Osteoblast (primary cell): ENCODE results near the gene HAUS3. TPM values are rescaled to one million over a fixed set of nuclear protein-coding genes. Genes with fewer than 3 reads are reported as not detected.

ENCODE experiments used
- DNase-seq: peaks from one replicate; pipeline ENCODE4 v3.0.0; 2011; ENCODE audit warnings: low spot score, mixed read lengths; ENCODE audit not compliant: insufficient read length; ENCODE audit errors: missing footprints
- H2AFZ ChIP-seq: 2 replicates; pipeline ENCODE4 v1.6.0; 2011; ENCODE audit warnings: mild to moderate bottlenecking, low read length
- H3K27ac ChIP-seq: 2 replicates; pipeline ENCODE4 v1.5.1; 2011; ENCODE audit warnings: mild to moderate bottlenecking, low read depth, low read length, moderate library complexity
- H3K27me3 ChIP-seq: 2 replicates; pipeline ENCODE4 v1.6.0; 2012; ENCODE audit warnings: mild to moderate bottlenecking, control low read depth, inconsistent platforms, low read length, moderate library complexity; ENCODE audit not compliant: insufficient read depth
- H3K36me3 ChIP-seq: 2 replicates; pipeline ENCODE4 v1.5.1; 2011; ENCODE audit warnings: mild to moderate bottlenecking, low read length, control low read depth, moderate library complexity; ENCODE audit not compliant: insufficient read depth
- H3K4me1 ChIP-seq: 2 replicates; pipeline ENCODE4 v1.5.1; 2011; ENCODE audit warnings: mild to moderate bottlenecking, low read length, control low read depth, moderate library complexity; ENCODE audit not compliant: insufficient read depth
- H3K4me2 ChIP-seq: 2 replicates; pipeline ENCODE4 v1.6.0; 2011; ENCODE audit warnings: mild to moderate bottlenecking, low read length; ENCODE audit not compliant: insufficient read depth
- H3K4me3 ChIP-seq: fragments of 200-600 bp; sonication (generic); 3 replicates; pipeline ENCODE4 v1.5.1; 2012; ENCODE audit warnings: mild to moderate bottlenecking, low read length, inconsistent platforms; ENCODE audit not compliant: insufficient read depth
- H3K79me2 ChIP-seq: 2 replicates; pipeline ENCODE4 v1.6.0; 2012; ENCODE audit warnings: mild to moderate bottlenecking, low read length, control low read depth, inconsistent platforms; ENCODE audit not compliant: insufficient read depth
- H3K9me3 ChIP-seq: 2 replicates; pipeline ENCODE4 v1.5.1; 2011; ENCODE audit warnings: low read depth, low read length, control low read depth
- H4K20me1 ChIP-seq: 2 replicates; pipeline ENCODE4 v1.6.0; 2012; ENCODE audit warnings: mild to moderate bottlenecking, low read length, control low read depth; ENCODE audit not compliant: insufficient read depth
- total RNA-seq: library from RNA; depleted of rRNA; stranded (reverse); fragments of >200 nt; gene quantifications from 2 replicates; pipeline ENCODE4 v1.2.3, GENCODE V29; 2012
- TF ChIP-seq, protein P1 (sequence below): IDR thresholded peaks from 2 replicates; pipeline ENCODE4 v1.5.1; 2011; ENCODE audit warnings: mild to moderate bottlenecking, low read depth, low read length, moderate library complexity; ENCODE audit errors: extremely low read depth

The HAUS3 gene
- total RNA-seq, 1 donor: 8.7 TPM

DNA sequence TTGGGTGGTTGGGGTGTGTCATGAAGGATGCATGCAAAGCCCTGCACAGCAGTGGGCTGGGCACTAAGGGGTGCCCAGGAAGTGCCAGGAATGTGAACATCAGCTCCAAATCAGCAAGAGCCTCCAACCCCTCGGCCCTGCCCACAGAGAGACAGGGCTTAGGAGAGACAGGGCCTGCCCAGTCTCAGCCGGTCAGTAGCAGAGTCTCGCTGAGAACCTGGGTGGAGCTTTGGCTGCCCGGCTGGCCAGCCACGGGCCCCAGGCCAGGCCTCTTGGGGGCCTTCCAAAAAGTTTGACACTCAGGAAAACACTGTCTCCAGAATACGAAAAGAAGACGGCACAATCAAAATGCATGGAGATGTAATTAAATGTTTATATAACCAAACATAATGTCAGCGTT lies 24.3 kb upstream of the HAUS3 start:
- H3K79me2 ChIP-seq: peaks cover 1% of the 10 kb centered on the region
- no peaks in the 10 kb centered on the region for H3K9me3 ChIP-seq
- H2AFZ ChIP-seq: peak overlapping the region; percentile 74
- peak overlapping the region; percentile 36 for H3K27ac ChIP-seq
- no peaks in the 10 kb centered on the region for H3K27me3 ChIP-seq
- H4K20me1 ChIP-seq: no peaks in the 10 kb centered on the region
- TF ChIP-seq, protein P1, sequence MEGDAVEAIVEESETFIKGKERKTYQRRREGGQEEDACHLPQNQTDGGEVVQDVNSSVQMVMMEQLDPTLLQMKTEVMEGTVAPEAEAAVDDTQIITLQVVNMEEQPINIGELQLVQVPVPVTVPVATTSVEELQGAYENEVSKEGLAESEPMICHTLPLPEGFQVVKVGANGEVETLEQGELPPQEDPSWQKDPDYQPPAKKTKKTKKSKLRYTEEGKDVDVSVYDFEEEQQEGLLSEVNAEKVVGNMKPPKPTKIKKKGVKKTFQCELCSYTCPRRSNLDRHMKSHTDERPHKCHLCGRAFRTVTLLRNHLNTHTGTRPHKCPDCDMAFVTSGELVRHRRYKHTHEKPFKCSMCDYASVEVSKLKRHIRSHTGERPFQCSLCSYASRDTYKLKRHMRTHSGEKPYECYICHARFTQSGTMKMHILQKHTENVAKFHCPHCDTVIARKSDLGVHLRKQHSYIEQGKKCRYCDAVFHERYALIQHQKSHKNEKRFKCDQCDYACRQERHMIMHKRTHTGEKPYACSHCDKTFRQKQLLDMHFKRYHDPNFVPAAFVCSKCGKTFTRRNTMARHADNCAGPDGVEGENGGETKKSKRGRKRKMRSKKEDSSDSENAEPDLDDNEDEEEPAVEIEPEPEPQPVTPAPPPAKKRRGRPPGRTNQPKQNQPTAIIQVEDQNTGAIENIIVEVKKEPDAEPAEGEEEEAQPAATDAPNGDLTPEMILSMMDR: no peak
- peaks cover 13% of the 10 kb centered on the region for H3K4me1 ChIP-seq
- DNase-seq: peak; percentile 100
- H3K4me2 ChIP-seq: no peak overlapping the region
- no peaks in the 10 kb centered on the region for H3K36me3 ChIP-seq
- no peak overlapping the region for H3K4me3 ChIP-seq

- Histone ChIP-seq H3K4me2 (no peak overlapping the region), H3K9me3 (no peaks in the 10 kb centered on the region), H3K4me1 (peaks cover 17% of the 10 kb centered on the region), H3K36me3 (no peaks in the 10 kb centered on the region), H4K20me1 (peaks cover 2% of the 10 kb centered on the region), H3K4me3 (no peak overlapping the region), H3K27ac (peak overlapping the region; percentile 36), H3K79me2 (peaks cover 9% of the 10 kb centered on the region), H2AFZ (peak overlapping the region; percentile 74), H3K27me3 (no peaks in the 10 kb centered on the region)
- TF ChIP-seq, protein P1: no peak
- no peak for DNase-seq
These were observed 23.5 kb upstream of the HAUS3 start for GRCh38 chr4:2265113-2266110.

- DNase-seq: no peak
- Histone ChIP-seq H3K4me2 (no peak overlapping the region), H2AFZ (no peak overlapping the region), H3K9me3 (no peaks in the 10 kb centered on the region), H3K27ac (no peak overlapping the region), H3K36me3 (no peaks in the 10 kb centered on the region), H3K4me1 (peaks cover 24% of the 10 kb centered on the region), H3K79me2 (peaks cover 17% of the 10 kb centered on the region), H3K4me3 (no peak overlapping the region), H3K27me3 (no peaks in the 10 kb centered on the region), H4K20me1 (peaks cover 10% of the 10 kb centered on the region)
- TF ChIP-seq, protein P1: no peak
These were observed 22.6 kb upstream of the HAUS3 start for GRCh38 chr4:2264481-2265041.

DNA sequence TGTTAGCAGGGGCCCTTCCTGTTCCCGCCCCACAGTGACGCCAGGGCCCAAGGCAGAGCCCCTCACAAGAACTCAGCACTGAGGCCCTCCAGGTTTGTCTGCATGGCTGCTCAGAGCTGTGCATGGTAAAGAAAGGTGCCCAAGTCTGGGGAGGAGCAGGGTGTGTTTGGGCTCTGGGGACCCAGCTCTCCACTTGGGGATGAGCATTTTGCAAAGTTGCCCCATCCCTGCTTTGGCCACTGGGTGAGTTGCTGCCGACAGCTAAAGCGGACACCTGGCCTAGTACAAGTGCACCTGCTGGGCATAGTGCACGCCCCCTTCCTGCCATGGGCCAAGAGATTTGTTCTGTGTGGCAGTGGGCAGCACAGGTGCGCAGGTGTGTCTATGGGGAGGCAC lies 22.0 kb upstream of the HAUS3 start:
- no peak overlapping the region for H3K4me3 ChIP-seq
- no peak overlapping the region for H3K27ac ChIP-seq
- peaks cover 17% of the 10 kb centered on the region for H4K20me1 ChIP-seq
- no peaks in the 10 kb centered on the region for H3K27me3 ChIP-seq
- H3K9me3 ChIP-seq: no peaks in the 10 kb centered on the region
- H3K79me2 ChIP-seq: peaks cover 24% of the 10 kb centered on the region
- no peaks in the 10 kb centered on the region for H3K36me3 ChIP-seq
- TF ChIP-seq, protein P1: no peak
- H2AFZ ChIP-seq: no peak overlapping the region
- DNase-seq: no peak
- H3K4me1 ChIP-seq: peaks cover 24% of the 10 kb centered on the region
- no peak overlapping the region for H3K4me2 ChIP-seq
